Measurements from ENCODE around the gene GP5. TPM values are rescaled to one million over a fixed set of nuclear protein-coding genes. Genes with fewer than 3 reads are reported as not detected.

Gene GP5
- total RNA-seq, 1 experiment from 2014 or later = 0.09 TPM

DNA sequence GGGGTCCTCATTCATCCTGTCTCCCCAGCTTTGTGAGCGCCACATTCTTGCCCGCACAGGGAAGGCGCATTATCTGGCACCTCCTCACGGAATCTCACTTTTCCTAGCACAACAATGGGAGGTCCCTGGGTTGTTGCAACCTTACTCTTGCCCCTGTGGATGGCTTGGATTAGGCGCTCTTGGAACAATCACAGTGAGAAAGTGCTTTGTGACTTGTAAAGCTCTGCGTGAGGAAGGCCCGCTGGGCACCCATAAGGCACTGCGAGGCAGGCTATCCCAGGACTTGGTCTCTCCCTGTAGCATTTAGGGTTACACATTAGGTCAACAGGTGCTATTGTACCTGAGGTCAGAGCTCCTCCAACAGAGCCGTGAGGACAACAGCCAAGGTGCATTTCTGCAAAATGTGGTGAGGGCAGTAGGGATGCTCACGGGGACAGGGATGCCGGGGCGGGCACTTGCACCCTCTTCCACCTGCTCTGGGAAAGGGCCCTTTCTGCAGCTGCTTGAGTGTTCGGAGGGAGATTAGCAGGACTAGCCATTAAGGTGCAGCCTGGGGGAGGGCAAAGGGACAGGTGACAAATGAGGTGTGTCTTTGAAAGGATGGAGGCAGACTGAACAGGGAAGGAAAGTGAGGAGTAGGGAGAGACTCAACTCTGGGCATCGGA lies 15.7 kb downstream of the GP5 start (continued):
- TF ChIP-seq, protein P1, sequence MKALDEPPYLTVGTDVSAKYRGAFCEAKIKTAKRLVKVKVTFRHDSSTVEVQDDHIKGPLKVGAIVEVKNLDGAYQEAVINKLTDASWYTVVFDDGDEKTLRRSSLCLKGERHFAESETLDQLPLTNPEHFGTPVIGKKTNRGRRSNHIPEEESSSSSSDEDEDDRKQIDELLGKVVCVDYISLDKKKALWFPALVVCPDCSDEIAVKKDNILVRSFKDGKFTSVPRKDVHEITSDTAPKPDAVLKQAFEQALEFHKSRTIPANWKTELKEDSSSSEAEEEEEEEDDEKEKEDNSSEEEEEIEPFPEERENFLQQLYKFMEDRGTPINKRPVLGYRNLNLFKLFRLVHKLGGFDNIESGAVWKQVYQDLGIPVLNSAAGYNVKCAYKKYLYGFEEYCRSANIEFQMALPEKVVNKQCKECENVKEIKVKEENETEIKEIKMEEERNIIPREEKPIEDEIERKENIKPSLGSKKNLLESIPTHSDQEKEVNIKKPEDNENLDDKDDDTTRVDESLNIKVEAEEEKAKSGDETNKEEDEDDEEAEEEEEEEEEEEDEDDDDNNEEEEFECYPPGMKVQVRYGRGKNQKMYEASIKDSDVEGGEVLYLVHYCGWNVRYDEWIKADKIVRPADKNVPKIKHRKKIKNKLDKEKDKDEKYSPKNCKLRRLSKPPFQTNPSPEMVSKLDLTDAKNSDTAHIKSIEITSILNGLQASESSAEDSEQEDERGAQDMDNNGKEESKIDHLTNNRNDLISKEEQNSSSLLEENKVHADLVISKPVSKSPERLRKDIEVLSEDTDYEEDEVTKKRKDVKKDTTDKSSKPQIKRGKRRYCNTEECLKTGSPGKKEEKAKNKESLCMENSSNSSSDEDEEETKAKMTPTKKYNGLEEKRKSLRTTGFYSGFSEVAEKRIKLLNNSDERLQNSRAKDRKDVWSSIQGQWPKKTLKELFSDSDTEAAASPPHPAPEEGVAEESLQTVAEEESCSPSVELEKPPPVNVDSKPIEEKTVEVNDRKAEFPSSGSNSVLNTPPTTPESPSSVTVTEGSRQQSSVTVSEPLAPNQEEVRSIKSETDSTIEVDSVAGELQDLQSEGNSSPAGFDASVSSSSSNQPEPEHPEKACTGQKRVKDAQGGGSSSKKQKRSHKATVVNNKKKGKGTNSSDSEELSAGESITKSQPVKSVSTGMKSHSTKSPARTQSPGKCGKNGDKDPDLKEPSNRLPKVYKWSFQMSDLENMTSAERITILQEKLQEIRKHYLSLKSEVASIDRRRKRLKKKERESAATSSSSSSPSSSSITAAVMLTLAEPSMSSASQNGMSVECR (CRISPR knock-in tag; IDR thresholded peaks at IDR 0.05; ENCODE audit: borderline replicate concordance) = no peak
- TF ChIP-seq ZNF416 (CRISPR knock-in tag; IDR thresholded peaks at IDR 0.05) (no peak), GRHL2 (CRISPR knock-in tag; IDR thresholded peaks at IDR 0.05; ENCODE audit: insufficient replicate concordance, severe bottlenecking) (no peak), RORB (CRISPR knock-in tag; IDR thresholded peaks at IDR 0.05) (no peak), TEAD4 (CRISPR knock-in tag; IDR thresholded peaks at IDR 0.05) (no peak), EMX1 (CRISPR knock-in tag; IDR thresholded peaks at IDR 0.05) (no peak)
- TF ChIP-seq, protein P2, sequence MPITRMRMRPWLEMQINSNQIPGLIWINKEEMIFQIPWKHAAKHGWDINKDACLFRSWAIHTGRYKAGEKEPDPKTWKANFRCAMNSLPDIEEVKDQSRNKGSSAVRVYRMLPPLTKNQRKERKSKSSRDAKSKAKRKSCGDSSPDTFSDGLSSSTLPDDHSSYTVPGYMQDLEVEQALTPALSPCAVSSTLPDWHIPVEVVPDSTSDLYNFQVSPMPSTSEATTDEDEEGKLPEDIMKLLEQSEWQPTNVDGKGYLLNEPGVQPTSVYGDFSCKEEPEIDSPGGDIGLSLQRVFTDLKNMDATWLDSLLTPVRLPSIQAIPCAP (CRISPR knock-in tag; IDR thresholded peaks at IDR 0.05) = no peak
- TF ChIP-seq, protein P3, sequence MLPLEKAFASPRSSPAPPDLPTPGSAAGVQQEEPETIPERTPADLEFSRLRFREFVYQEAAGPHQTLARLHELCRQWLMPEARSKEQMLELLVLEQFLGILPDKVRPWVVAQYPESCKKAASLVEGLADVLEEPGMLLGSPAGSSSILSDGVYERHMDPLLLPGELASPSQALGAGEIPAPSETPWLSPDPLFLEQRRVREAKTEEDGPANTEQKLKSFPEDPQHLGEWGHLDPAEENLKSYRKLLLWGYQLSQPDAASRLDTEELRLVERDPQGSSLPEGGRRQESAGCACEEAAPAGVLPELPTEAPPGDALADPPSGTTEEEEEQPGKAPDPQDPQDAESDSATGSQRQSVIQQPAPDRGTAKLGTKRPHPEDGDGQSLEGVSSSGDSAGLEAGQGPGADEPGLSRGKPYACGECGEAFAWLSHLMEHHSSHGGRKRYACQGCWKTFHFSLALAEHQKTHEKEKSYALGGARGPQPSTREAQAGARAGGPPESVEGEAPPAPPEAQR (CRISPR knock-in tag; IDR thresholded peaks at IDR 0.05) = no peak

DNA sequence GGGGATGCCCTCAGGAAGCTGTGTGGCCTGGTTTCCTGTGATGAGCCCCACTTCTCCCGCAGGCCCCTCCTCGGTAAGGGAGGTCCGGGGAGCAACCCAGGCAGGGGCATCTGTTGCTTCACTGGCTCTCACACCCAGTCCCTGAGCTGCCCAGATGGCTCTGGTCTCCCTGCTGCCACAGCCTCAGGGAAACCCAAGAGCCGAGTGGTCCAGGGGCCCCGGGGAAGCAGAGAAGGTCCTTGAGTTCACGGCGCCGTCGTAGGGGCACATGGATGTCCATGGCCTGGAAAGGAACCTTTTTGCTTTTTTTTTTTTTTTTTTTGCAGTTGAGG lies 16.2 kb downstream of the GP5 start:
- Mint-ChIP-seq H3K4me1 (peaks cover 43% of the 10 kb centered on the region), H3K36me3 (no peaks in the 10 kb centered on the region), H3K9me3 (no peaks in the 10 kb centered on the region), H3K27ac (no peak overlapping the region), H3K4me3 (no peak overlapping the region), H3K27me3 (ENCODE audit: low read depth) (no peaks in the 10 kb centered on the region; the same call in 1 of the 2 replicates)
- ChIA-PET POLR2A (interaction anchor here (1.1 kb wide), 1 partner anchor 10 kb away, joined by 3 read pairs; no protein-coding TSS in a partner anchor), CTCF (interaction anchor here (0.6 to 2.7 kb wide), 5 partner anchors 23 to 89 kb away, joined by 3 to 9 read pairs (median 3); no protein-coding TSS in a partner anchor)
- no peak for ATAC-seq
- DNase-seq (ENCODE audit: low spot score) = no peak
- TF ChIP-seq, protein P4, sequence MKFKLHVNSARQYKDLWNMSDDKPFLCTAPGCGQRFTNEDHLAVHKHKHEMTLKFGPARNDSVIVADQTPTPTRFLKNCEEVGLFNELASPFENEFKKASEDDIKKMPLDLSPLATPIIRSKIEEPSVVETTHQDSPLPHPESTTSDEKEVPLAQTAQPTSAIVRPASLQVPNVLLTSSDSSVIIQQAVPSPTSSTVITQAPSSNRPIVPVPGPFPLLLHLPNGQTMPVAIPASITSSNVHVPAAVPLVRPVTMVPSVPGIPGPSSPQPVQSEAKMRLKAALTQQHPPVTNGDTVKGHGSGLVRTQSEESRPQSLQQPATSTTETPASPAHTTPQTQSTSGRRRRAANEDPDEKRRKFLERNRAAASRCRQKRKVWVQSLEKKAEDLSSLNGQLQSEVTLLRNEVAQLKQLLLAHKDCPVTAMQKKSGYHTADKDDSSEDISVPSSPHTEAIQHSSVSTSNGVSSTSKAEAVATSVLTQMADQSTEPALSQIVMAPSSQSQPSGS (CRISPR knock-in tag; IDR thresholded peaks at IDR 0.05; ENCODE audit: borderline replicate concordance, low read depth) = no peak
- TF ChIP-seq, protein P5, sequence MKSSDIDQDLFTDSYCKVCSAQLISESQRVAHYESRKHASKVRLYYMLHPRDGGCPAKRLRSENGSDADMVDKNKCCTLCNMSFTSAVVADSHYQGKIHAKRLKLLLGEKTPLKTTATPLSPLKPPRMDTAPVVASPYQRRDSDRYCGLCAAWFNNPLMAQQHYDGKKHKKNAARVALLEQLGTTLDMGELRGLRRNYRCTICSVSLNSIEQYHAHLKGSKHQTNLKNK (CRISPR knock-in tag; IDR thresholded peaks at IDR 0.05) = no peak
- no peak for TF ChIP-seq ZNF263 (CRISPR knock-in tag; IDR thresholded peaks at IDR 0.05; ENCODE audit: low read depth)
- TF ChIP-seq, protein P6, sequence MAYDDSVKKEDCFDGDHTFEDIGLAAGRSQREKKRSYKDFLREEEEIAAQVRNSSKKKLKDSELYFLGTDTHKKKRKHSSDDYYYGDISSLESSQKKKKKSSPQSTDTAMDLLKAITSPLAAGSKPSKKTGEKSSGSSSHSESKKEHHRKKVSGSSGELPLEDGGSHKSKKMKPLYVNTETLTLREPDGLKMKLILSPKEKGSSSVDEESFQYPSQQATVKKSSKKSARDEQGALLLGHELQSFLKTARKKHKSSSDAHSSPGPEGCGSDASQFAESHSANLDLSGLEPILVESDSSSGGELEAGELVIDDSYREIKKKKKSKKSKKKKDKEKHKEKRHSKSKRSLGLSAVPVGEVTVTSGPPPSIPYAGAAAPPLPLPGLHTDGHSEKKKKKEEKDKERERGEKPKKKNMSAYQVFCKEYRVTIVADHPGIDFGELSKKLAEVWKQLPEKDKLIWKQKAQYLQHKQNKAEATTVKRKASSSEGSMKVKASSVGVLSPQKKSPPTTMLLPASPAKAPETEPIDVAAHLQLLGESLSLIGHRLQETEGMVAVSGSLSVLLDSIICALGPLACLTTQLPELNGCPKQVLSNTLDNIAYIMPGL (CRISPR knock-in tag; IDR thresholded peaks at IDR 0.05) = no peak
- TF ChIP-seq CBFB (CRISPR knock-in tag; IDR thresholded peaks at IDR 0.05; ENCODE audit: low read depth) = no peak
- TF ChIP-seq CREB1 (CRISPR knock-in tag; IDR thresholded peaks at IDR 0.05) = no peak
- TF ChIP-seq, protein P7, sequence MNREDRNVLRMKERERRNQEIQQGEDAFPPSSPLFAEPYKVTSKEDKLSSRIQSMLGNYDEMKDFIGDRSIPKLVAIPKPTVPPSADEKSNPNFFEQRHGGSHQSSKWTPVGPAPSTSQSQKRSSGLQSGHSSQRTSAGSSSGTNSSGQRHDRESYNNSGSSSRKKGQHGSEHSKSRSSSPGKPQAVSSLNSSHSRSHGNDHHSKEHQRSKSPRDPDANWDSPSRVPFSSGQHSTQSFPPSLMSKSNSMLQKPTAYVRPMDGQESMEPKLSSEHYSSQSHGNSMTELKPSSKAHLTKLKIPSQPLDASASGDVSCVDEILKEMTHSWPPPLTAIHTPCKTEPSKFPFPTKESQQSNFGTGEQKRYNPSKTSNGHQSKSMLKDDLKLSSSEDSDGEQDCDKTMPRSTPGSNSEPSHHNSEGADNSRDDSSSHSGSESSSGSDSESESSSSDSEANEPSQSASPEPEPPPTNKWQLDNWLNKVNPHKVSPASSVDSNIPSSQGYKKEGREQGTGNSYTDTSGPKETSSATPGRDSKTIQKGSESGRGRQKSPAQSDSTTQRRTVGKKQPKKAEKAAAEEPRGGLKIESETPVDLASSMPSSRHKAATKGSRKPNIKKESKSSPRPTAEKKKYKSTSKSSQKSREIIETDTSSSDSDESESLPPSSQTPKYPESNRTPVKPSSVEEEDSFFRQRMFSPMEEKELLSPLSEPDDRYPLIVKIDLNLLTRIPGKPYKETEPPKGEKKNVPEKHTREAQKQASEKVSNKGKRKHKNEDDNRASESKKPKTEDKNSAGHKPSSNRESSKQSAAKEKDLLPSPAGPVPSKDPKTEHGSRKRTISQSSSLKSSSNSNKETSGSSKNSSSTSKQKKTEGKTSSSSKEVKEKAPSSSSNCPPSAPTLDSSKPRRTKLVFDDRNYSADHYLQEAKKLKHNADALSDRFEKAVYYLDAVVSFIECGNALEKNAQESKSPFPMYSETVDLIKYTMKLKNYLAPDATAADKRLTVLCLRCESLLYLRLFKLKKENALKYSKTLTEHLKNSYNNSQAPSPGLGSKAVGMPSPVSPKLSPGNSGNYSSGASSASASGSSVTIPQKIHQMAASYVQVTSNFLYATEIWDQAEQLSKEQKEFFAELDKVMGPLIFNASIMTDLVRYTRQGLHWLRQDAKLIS (CRISPR knock-in tag; IDR thresholded peaks at IDR 0.05; ENCODE audit: borderline replicate concordance) = no peak
- TF ChIP-seq, protein P1 (CRISPR knock-in tag; IDR thresholded peaks at IDR 0.05; ENCODE audit: borderline replicate concordance) = no peak

All from WTC11 (cell line).